ENCODE results near the gene WNT9A. TPM values are rescaled to one million over a fixed set of nuclear protein-coding genes. Genes with fewer than 3 reads are reported as not detected.

Gene WNT9A
- total and polyA plus RNA-seq, 2 of the 4 experiments (the other 2 are of a cell fraction): 0.18 to 0.36 TPM

- TF ChIP-seq RFX5 (IDR thresholded peaks at IDR 0.05; ENCODE audit: low read depth, low read length) (no peak), NFE2L2 (IDR thresholded peaks at IDR 0.05; ENCODE audit: low read depth, low read length) (no peak), MAFK (IDR thresholded peaks at IDR 0.05; ENCODE audit: low read depth, low read length) (no peak)
Measured at GRCh38 chr1:227947676-227948492, at the start of gene WNT9A (continued).

DNA sequence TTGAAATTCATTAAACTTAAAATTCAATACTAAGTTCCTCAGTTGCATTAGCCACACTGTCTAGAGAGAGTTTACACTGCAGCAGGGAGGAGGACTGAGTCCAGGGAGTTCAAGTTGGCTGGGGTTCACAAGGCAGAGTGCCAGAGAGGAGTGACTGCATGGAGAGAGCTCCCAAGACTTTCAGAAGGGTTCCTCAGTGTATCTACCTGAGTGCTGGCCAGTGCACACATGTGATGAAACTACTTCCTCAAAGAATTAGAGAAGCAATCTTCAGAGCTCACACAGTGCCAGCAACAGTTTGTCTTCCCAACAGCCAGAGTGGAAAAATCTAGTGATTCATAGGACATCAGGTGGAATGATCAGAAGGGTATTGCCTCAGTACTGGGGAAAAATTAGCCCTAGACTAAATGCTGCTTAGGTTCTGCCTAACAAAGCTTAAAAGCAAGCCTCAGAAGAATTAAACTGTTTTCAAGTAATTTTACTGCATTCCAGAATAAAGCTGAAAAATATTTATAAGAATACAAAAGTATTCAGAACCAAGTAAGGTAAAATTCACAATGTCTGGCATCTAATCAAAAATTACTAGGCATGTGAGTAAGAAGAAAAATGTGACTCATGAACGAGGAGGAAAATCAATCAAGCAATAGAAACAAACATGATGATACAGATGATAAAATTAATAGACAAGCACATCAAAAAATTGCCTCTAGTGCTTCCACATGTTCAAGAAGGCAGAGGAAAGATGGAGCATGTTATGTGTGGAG, 48.6 kb upstream of the WNT9A start:
- Histone ChIP-seq H4K20me1 (ENCODE audit: insufficient read depth, low read length) (no peaks in the 10 kb centered on the region), H2BK20ac (ENCODE audit: low read depth, low read length) (no peak overlapping the region), H3K79me1 (ENCODE audit: low read depth in 1 of 2, low read length in 2 of 2) (no peaks in the 10 kb centered on the region), H3K27me3 (ENCODE audit: control insufficient read depth, insufficient read depth, low read length) (peaks cover 14% of the 10 kb centered on the region; the same call in 1 of the 2 replicates), H4K91ac (ENCODE audit: insufficient read depth, low read depth, low read length) (no peak overlapping the region), H2AFZ (replicated peaks; ENCODE audit: low read length, poor library complexity) (no peak overlapping the region), H3K9ac (ENCODE audit: low read depth, low read length) (no peak overlapping the region), H2BK120ac (ENCODE audit: low read depth, low read length) (no peak overlapping the region), H2AK5ac (ENCODE audit: low read depth, low read length) (no peak overlapping the region), H3K9me3 (ENCODE audit: control insufficient read depth, insufficient read depth, low read length) (no peaks in the 10 kb centered on the region; the same call in 1 of the 2 replicates), H2AK9ac (replicated peaks; ENCODE audit: low read depth, low read length, poor library complexity) (no peak overlapping the region), H3K4me2 (ENCODE audit: low read depth, low read length) (no peak overlapping the region), H4K8ac (ENCODE audit: low read depth in 2 of 2, low read length in 2 of 2) (no peak overlapping the region), H3K14ac (replicated peaks; ENCODE audit: low read depth, low read length) (no peak overlapping the region), H3K36me3 (ENCODE audit: control insufficient read depth, insufficient read depth, low read length) (no peaks in the 10 kb centered on the region), H2BK5ac (ENCODE audit: low read depth, low read length, poor library complexity, severe bottlenecking) (no peak overlapping the region), H3K4me3 (ENCODE audit: insufficient read depth, low read depth, low read length) (no peak overlapping the region), H3K56ac (ENCODE audit: extremely low read depth, insufficient read depth, low read length) (no peak overlapping the region), H3K9me1 (ENCODE audit: insufficient read depth, low read length) (no peaks in the 10 kb centered on the region), H2BK15ac (ENCODE audit: low read depth, low read length) (no peak overlapping the region), H4K5ac (ENCODE audit: low read depth, low read length) (no peak overlapping the region), H3K23ac (ENCODE audit: low read depth, low read length) (no peak overlapping the region), H3K4me1 (ENCODE audit: control insufficient read depth, insufficient read depth, low read length) (no peaks in the 10 kb centered on the region), H3K18ac (ENCODE audit: low read depth, low read length) (no peak overlapping the region), H3K4ac (ENCODE audit: low read depth, low read length) (no peak overlapping the region), H3K27ac (ENCODE audit: insufficient read depth, low read length) (no peak overlapping the region)
- ATAC-seq (ENCODE audit: low read depth) (no peak), DNase-seq (no peak)
- WGBS, 2 experiments (ENCODE audit: extremely low coverage in 2 of 2, insufficient read length in 1 of 2): no CpG with 5 or more reads among the region's 1 CpG
- in situ Hi-C loops (cut with MboI; ENCODE audit: low sequenced_read_pairs): no loop called here
- BruUV-seq (replicated peaks): no TSS peak
- intact Hi-C loops (cut with micrococcal nuclease): loop anchor here (5.0 kb wide), 1 partner anchor 86 kb away; the partner anchor contains the start of gene ARF1
- CTCF ChIA-PET: interaction anchor here (0.8 kb wide), 1 partner anchor 146 kb away, joined by 4 read pairs; no protein-coding TSS in a partner anchor
- POLR2A ChIA-PET (ENCODE audit: unreplicated experiment): no interaction called here
- dilution Hi-C loops (cut with HindIII; ENCODE audit: low sequenced_read_pairs, unreplicated experiment): no loop called here
- TF ChIP-seq FOS (IDR thresholded peaks at IDR 0.05; ENCODE audit: low read depth, low read length) (no peak), CHD1 (IDR thresholded peaks at IDR 0.05; ENCODE audit: low read depth, low read length) (no peak), MAZ (IDR thresholded peaks at IDR 0.05; ENCODE audit: borderline replicate concordance, low read depth, low read length) (no peak), ELK1 (IDR thresholded peaks at IDR 0.05; ENCODE audit: borderline replicate concordance, low read depth, low read length) (no peak), RCOR1 (IDR thresholded peaks at IDR 0.05; ENCODE audit: insufficient replicate concordance, low read length) (no peak), CTCF (conservative IDR thresholded peaks at IDR 0.05; ENCODE audit: low read depth, low read length) (no peak), USF2 (IDR thresholded peaks at IDR 0.05; ENCODE audit: low read depth, low read length) (no peak), RFX5 (IDR thresholded peaks at IDR 0.05; ENCODE audit: low read depth, low read length) (no peak)
